Activated T-helper 2 cell treated with anti-CD3 and anti-CD28 coated beads, Interferon-gamma antibody, Interleukin-2, Interleukin-4, amounts not matched to agents 10 μg/mL and 5 μg/mL and 100 μg/mL, durations not matched to agents 14 hours and 24 hours and 36 hours (primary cell): Measurements from ENCODE around the gene DOK6. TPM values are rescaled to one million over a fixed set of nuclear protein-coding genes. Genes with fewer than 3 reads are reported as not detected.
"Not testable (repeated sequence)": the region's sequence is repeated elsewhere in the genome, so short reads cannot be mapped to it uniquely, and the experiment has no call there.

Experiments
- DNase-seq: peaks from one replicate; pipeline ENCODE4 v3.0.0; 2021; ENCODE audit warnings: low spot score
- H3K27ac Mint-ChIP-seq: one replicate; pipeline ENCODE4 v1.8.0; 2021; ENCODE audit warnings: mixed read lengths
- H3K27me3 Mint-ChIP-seq: one replicate; pipeline ENCODE4 v1.8.0; 2021; ENCODE audit warnings: low read depth, mixed read lengths
- H3K36me3 Mint-ChIP-seq: one replicate; pipeline ENCODE4 v1.8.0; 2021; ENCODE audit warnings: low read depth, mixed read lengths
- H3K4me1 Mint-ChIP-seq: one replicate; pipeline ENCODE4 v1.8.0; 2021; ENCODE audit warnings: low read depth, mixed read lengths
- H3K4me3 Mint-ChIP-seq: one replicate; pipeline ENCODE4 v1.8.0; 2021; ENCODE audit warnings: low read depth, mild to moderate bottlenecking, moderate library complexity, mixed read lengths
- H3K9me3 Mint-ChIP-seq: one replicate; pipeline ENCODE4 v1.8.0; 2021; ENCODE audit warnings: mixed read lengths
- intact Hi-C: fragments of 100-400 bp; cut with micrococcal nuclease; formaldehyde crosslinking; loops from one replicate; pipeline ENCODE4 v1.15.1; 2023
- total RNA-seq: library from RNA; stranded (reverse); gene quantifications from 2 replicates; pipeline ENCODE4 v1.2.3, GENCODE V29; 2022

Gene DOK6
- total RNA-seq, 1 donor from 2014 or later, result not detected

DNA sequence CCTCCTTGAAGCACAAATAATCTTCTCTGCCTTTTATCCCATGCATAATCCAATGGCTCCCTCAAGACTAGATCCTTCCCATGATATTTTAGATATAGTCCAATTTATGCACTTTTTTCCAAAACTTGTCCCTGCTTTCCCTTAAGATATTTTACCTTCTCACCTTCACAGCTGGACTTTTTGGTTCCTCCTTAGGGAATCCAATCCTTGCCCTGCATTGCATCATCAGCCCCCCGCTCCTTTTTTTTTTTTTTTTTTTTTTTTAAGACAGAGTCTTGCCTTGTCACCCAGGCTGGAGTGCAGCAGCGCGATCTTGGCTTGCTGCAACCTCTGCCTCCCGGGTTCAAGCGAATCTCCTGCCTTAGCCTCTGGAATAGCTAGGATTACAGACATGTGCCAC is 250.6 kb downstream of the DOK6 start:
- Mint-ChIP-seq H3K4me1 (no peaks in the 10 kb centered on the region), H3K9me3 (no peaks in the 10 kb centered on the region), H3K27me3 (peaks cover 9% of the 10 kb centered on the region), H3K36me3 (no peaks in the 10 kb centered on the region), H3K4me3 (no peak overlapping the region), H3K27ac (no peak overlapping the region)
- no peak for DNase-seq
- intact Hi-C loops, result no loop called here

DNA sequence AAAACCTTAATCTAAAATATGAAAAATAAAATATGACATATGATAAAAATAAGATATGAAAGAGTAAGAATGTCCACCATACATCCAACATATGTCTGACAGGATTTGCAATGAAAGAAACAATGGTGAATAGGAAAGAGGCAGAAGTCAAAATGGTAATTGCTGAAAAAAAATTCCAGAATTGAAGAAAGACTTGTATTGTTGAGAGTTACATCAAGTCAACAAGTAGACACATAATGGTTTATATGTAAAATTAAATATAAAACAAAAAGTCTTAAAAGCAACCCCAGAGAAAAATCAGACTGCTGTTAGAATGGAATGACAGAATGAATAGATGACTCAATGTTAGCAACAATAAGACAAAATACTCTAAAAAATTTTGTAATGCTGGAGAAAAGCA is 255.1 kb downstream of the DOK6 start:
- Mint-ChIP-seq H3K27ac (no peak overlapping the region), H3K4me3 (no peak overlapping the region), H3K4me1 (no peaks in the 10 kb centered on the region), H3K9me3 (no peaks in the 10 kb centered on the region), H3K27me3 (peaks cover 3% of the 10 kb centered on the region), H3K36me3 (no peaks in the 10 kb centered on the region)
- intact Hi-C loops, result no loop called here
- DNase-seq, result no peak

DNA sequence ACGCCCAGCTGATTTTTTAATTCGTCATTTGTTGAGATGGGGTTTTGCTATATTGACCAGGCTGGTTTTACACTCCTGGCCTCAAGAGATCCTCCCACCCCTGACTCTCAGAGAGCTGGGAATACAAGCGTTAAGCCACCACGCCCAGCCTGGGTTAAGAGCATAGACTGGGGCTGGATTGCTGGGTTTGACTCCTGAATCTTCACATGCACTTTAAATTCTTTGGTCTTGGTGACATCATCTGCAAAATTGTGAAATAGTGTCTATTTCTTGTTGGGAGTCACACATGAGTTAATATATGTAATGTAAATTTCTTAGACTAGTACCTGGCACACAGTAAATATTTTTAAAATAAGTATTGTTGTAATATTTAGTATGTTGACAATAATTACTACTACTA is 257.4 kb downstream of the DOK6 start:
- Mint-ChIP-seq H3K4me3 (no peak overlapping the region), H3K9me3 (no peaks in the 10 kb centered on the region), H3K27ac (no peak overlapping the region), H3K27me3 (peaks cover 6% of the 10 kb centered on the region), H3K4me1 (no peaks in the 10 kb centered on the region), H3K36me3 (no peaks in the 10 kb centered on the region)
- no peak for DNase-seq
- intact Hi-C loops, result no loop called here

DNA sequence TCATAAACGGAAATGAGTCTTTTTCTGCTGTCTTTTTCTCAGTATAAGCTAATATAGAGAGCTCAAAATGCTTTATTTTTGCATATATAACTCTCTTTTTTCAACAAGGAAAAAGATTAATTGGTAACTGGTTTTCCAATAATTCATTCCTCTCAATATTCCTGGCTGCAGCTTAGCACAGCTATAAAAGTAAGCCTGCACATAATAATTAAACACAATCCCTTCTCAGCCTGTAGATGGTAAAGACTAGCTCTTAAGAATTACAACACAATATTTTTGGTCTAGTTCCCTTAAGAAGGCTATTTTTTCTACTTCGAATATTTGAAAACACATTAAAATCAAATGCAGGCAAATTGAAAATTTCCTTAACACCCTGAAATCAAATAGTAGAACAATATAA is 258.0 kb downstream of the DOK6 start:
- Mint-ChIP-seq H3K4me3 (no peak overlapping the region), H3K4me1 (no peaks in the 10 kb centered on the region), H3K9me3 (no peaks in the 10 kb centered on the region), H3K27me3 (peaks cover 6% of the 10 kb centered on the region), H3K36me3 (no peaks in the 10 kb centered on the region), H3K27ac (no peak overlapping the region)
- DNase-seq, result no peak
- intact Hi-C loops, result no loop called here

DNA sequence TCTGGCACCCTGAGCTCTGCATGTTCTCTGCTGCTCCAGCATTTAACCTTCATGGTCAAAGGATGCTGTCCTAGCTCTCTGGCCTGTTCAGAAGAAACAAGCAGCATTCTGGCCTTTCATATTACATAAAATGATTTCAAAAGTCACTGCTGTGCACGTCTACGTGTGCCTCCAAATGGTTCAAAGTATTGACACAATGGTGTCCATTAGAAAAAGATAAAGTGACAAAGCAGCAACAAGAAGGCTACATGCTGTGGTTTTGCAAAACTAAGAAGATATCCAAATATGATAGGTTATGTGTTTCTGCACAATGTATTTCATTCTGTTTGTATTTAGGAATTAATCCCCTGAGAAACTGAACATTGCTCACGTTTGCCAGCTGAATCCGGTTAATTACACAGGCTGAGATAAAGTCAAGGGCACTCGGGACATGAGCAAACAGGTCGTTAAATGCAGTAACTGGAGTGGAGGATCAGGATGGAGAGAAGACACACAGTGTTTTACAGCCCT is 258.5 kb downstream of the DOK6 start:
- Mint-ChIP-seq H3K9me3 (no peaks in the 10 kb centered on the region), H3K36me3 (no peaks in the 10 kb centered on the region), H3K4me3 (no peak overlapping the region), H3K27me3 (peaks cover 6% of the 10 kb centered on the region), H3K27ac (no peak overlapping the region), H3K4me1 (no peaks in the 10 kb centered on the region)
- intact Hi-C loops, result no loop called here
- DNase-seq, result no peak

DNA sequence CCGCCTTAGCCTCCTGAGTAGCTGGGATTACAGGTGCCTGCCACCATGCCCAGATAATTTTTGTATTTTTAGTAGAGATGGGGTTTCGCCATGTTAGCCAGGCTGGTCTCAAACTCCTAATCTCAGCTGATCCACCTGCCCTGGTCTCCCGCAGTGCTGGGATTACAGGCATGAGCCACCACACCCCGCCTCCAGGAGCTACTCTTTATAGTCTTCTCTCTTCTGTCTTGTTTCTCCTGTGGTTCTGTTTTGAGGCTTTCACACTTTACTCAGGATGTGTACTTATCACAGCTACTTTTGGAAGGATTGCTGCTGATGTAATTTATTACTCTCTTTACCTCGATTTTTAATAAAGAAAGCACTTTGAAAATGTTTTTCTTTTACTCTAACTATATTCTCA is 261.4 kb downstream of the DOK6 start:
- H3K36me3 Mint-ChIP-seq, H3K27ac Mint-ChIP-seq, intact Hi-C loops, H3K27me3 Mint-ChIP-seq, H3K9me3 Mint-ChIP-seq, H3K4me3 Mint-ChIP-seq, DNase-seq, H3K4me1 Mint-ChIP-seq: not testable (repeated sequence)

DNA sequence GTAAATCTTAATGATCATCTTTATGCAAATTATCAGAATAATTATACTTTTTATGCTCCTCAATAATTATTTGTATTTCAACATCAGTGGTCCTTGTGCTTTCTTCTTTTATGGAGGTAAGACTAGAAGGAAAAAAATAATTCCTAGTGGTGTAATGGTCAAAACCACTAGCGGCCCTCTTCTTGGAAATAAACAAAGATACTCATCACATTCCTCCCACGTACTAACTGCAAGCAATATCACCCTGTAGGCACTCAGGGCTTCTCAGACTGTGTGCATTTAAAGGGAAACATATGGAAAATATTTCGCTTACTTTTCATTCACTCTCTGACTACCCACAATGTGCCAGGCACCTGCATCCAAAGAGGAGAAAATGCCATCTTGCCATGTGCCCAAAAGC is 263.7 kb downstream of the DOK6 start:
- intact Hi-C loops, result no loop called here
- no peaks in the 10 kb centered on the region for H3K9me3 Mint-ChIP-seq
- no peaks in the 10 kb centered on the region for H3K4me1 Mint-ChIP-seq
- no peak for DNase-seq
- peaks cover 13% of the 10 kb centered on the region for H3K27me3 Mint-ChIP-seq
- no peak overlapping the region for H3K27ac Mint-ChIP-seq
- no peak overlapping the region for H3K4me3 Mint-ChIP-seq
- H3K36me3 Mint-ChIP-seq, result no peaks in the 10 kb centered on the region

DNA sequence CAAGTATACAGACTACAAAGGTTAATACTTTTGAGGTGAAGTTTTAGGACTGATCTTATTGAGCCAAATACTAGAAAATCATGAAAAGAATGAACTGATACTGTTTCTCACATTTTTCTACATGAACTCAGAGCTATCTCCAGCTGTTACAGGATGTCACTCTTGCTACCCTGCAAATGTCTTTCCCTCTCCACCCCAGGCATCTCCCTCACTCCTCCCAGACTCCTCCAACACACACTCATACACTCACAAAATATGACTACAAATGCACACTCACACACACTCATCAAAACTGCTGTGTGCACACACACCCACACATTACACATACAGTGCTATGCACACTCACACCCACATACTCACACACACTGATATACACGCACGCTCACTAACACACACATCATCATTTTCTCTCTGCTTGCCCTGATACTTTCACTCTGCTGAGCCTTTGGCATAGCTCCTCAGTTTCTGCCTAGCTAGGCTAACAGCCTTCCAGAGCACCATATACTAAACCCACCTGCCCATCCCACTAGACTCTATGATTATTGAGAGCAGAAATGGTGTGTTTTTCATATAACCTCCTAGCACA is 273.7 kb downstream of the DOK6 start:
- Mint-ChIP-seq H3K9me3 (no peaks in the 10 kb centered on the region), H3K4me1 (no peaks in the 10 kb centered on the region), H3K36me3 (no peaks in the 10 kb centered on the region), H3K27me3 (peaks cover 5% of the 10 kb centered on the region), H3K4me3 (no peak overlapping the region), H3K27ac (no peak overlapping the region)
- no peak for DNase-seq
- intact Hi-C loops, result no loop called here

DNA sequence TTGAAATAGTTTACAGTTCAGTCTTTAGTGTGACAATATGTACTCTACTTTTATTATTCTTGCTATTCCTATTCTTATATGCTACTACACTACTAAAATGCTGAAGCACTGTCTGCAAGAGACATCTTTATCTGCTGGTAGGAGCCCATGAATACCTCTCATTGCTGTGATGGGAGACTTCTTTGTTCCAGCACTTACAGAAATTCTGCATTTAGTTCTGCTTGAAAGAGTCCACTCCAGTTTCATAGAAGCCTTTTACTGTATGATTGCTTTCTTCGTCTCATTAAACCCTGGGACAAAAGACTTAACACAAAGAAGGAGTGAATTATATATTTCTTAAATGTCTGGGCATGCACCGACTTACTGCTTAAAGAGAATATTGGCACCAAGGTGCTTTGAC is 274.3 kb downstream of the DOK6 start:
- intact Hi-C loops, result no loop called here
- no peaks in the 10 kb centered on the region for H3K9me3 Mint-ChIP-seq
- peaks cover 5% of the 10 kb centered on the region for H3K27me3 Mint-ChIP-seq
- H3K4me1 Mint-ChIP-seq, result no peaks in the 10 kb centered on the region
- H3K36me3 Mint-ChIP-seq, result no peaks in the 10 kb centered on the region
- H3K4me3 Mint-ChIP-seq, result no peak overlapping the region
- no peak for DNase-seq
- no peak overlapping the region for H3K27ac Mint-ChIP-seq

DNA sequence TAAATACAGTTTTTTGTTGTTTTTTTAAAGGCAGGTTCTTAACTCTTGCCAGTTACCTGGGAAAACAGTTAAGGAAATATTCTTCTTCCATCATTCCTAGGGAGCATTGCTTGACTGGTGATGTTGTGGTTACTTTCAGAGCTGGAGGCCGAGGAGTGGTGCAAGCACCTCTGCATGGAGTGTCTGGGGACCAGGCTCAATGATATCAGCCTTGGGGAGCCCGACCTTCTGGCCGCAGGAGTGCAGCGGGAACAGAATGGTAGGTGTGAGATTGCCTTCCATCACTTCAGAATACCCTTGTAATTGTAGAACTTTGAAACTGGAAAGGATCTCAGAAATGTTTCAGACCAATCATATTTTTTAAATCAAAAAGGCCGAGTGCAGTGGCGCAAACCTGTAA is 276.9 kb downstream of the DOK6 start:
- Mint-ChIP-seq H3K27ac (no peak overlapping the region), H3K27me3 (peaks cover 3% of the 10 kb centered on the region), H3K4me1 (no peaks in the 10 kb centered on the region), H3K9me3 (no peaks in the 10 kb centered on the region), H3K36me3 (no peaks in the 10 kb centered on the region), H3K4me3 (no peak overlapping the region)
- DNase-seq, result no peak
- intact Hi-C loops, result no loop called here

DNA sequence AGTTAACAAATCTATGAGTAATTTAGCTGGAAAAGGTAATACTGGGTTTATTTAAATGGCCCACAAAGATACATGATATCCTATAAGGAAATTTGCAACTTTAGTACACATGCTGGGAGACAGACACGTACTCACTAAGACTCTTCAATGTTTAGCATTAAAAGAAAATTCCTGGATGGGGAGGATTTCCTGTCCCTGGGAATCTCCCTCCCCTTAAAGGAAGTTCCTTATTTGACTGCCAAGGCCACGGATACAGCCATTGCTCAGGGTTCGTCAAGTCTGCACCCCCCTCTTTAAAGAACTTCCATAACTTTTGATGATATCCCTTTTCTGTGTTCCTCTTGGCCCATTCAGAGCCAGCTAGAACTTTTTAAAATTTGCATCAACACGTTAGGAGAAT is 279.4 kb downstream of the DOK6 start:
- DNase-seq, result no peak
- Mint-ChIP-seq H3K27me3 (peaks cover 3% of the 10 kb centered on the region), H3K4me1 (no peaks in the 10 kb centered on the region), H3K4me3 (no peak overlapping the region), H3K36me3 (no peaks in the 10 kb centered on the region), H3K27ac (no peak overlapping the region), H3K9me3 (no peaks in the 10 kb centered on the region)
- intact Hi-C loops, result no loop called here

DNA sequence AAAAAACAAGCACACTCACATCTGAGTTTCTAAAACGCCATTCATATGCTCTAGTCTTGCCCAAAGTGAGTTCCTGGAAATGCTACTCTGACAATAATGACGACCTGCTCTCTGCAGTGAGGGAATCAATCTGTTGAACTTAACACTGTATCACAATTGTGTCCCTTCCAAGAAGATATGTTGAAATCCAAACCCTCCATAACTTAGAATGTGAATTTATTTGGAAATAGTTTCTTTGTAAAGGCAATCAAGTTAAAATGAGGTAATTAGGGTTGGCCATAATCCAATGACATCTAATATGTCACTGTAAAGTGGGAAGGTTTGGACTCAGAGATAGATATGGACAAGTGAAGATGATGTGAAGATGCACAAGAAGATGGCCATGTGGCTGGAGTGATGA is 282.5 kb downstream of the DOK6 start:
- Mint-ChIP-seq H3K9me3 (no peaks in the 10 kb centered on the region), H3K27ac (no peak overlapping the region), H3K4me3 (no peak overlapping the region), H3K27me3 (no peaks in the 10 kb centered on the region), H3K4me1 (no peaks in the 10 kb centered on the region), H3K36me3 (no peaks in the 10 kb centered on the region)
- no peak for DNase-seq
- intact Hi-C loops, result no loop called here

DNA sequence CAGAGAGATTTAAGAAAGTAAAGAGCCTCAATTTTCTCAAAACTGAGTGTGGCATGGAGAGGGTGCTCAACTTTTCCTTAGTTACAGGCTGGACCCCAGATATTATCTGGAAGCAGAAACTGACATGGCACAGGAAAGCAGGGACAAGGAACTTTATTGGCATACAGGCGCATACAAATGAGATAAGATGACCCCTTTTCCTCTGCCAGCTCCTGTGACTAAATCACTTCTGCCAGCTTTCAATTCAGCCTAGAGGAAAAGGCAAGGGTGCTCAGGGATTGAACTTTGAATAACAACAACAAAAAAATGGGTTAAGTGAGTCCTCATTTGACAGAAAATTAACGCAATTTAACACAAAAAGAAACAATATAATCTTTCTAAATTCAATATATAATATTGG is 284.1 kb downstream of the DOK6 start:
- DNase-seq, result no peak
- no peak overlapping the region for H3K4me3 Mint-ChIP-seq
- intact Hi-C loops, result no loop called here

DNA sequence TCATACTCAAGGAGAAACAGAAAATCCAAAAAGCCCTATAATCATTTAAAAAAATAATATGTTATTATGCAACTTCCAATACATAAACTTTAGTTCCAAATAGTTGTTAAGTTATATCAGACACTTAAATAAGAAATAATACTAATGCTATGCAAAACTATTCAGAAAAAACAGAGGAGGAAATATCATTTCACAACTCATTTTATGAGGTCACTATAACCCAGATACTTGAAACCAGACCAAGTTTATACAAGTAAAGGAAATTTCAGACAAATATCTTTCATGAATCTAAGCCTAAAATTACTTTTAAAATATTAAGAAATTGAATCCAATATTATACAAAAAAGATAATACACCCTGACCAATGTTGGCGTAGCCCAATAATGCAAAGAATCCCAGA is 286.2 kb downstream of the DOK6 start:
- Mint-ChIP-seq H3K36me3 (no peaks in the 10 kb centered on the region), H3K4me3 (no peak overlapping the region), H3K4me1 (no peaks in the 10 kb centered on the region), H3K27me3 (no peaks in the 10 kb centered on the region), H3K9me3 (no peaks in the 10 kb centered on the region), H3K27ac (no peak overlapping the region)
- intact Hi-C loops, result no loop called here
- DNase-seq, result no peak

More for the DNA sequence above, 284.1 kb downstream of the DOK6 start:
- H3K4me1 Mint-ChIP-seq, result no peaks in the 10 kb centered on the region
- no peaks in the 10 kb centered on the region for H3K36me3 Mint-ChIP-seq
- no peak overlapping the region for H3K27ac Mint-ChIP-seq
- H3K9me3 Mint-ChIP-seq, result no peaks in the 10 kb centered on the region
- H3K27me3 Mint-ChIP-seq, result no peaks in the 10 kb centered on the region
